Type B pancreatic cell (in vitro differentiated cells): ENCODE data around the gene ZRSR2. TPM values are rescaled to one million over a fixed set of nuclear protein-coding genes. Genes with fewer than 3 reads are reported as not detected.

Experiments
- DNase-seq: peaks from one replicate; pipeline ENCODE4 v3.0.0; 2021; ENCODE audit warnings: mixed read lengths; ENCODE audit not compliant: unreplicated experiment; ENCODE audit errors: extremely low spot score
- H3K27ac Mint-ChIP-seq: 2 replicates; pipeline ENCODE4 v1.8.0; 2021; ENCODE audit warnings: mild to moderate bottlenecking, mixed read lengths
- H3K27me3 Mint-ChIP-seq: 2 replicates; pipeline ENCODE4 v1.8.0; 2021; ENCODE audit warnings: mixed read lengths
- H3K36me3 Mint-ChIP-seq: 2 replicates; pipeline ENCODE4 v1.8.0; 2021; ENCODE audit warnings: mixed read lengths
- H3K4me1 Mint-ChIP-seq: one replicate; pipeline ENCODE4 v1.8.0; 2021; ENCODE audit warnings: mixed read lengths; ENCODE audit not compliant: unreplicated experiment
- H3K4me3 Mint-ChIP-seq: 2 replicates; pipeline ENCODE4 v1.8.0; 2021; ENCODE audit warnings: mild to moderate bottlenecking, mixed read lengths
- H3K9me3 Mint-ChIP-seq: 2 replicates; pipeline ENCODE4 v1.8.0; 2021; ENCODE audit warnings: mixed read lengths
- total RNA-seq: library from RNA; stranded (reverse); gene quantifications from 2 replicates; pipeline ENCODE4 v1.2.1, GENCODE V29; 2021; ENCODE audit warnings: low replicate concordance
- TF ChIP-seq, protein P1 (sequence below): fragments of 200-600 bp; sonication (generic); conservative IDR thresholded peaks from 2 replicates; pipeline ENCODE4 v1.5.0; 2021; ENCODE audit warnings: antibody characterized with exemption, mild to moderate bottlenecking

The ZRSR2 gene
- total RNA-seq, 1 donor from 2014 or later: 15.5 TPM

DNA sequence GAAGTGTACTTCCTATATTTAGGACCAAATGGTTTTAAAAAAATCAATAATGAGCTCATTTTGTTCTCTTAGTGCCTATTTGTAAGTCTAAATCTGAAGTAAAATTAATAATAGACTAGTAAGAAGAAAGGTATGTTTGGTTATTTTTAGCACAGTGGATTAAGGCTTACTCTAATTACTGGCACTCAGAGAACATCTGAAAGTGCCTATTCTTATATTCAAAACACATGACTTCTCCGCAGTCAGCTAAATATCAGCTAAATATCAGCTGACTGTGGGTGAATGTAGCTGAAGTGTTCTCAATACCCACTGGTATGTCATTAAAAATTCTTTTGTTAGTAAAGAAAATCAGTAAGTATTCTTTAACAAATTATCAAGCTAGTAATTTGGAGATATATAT lies 58.3 kb downstream of the ZRSR2 start:
- TF ChIP-seq, protein P1, sequence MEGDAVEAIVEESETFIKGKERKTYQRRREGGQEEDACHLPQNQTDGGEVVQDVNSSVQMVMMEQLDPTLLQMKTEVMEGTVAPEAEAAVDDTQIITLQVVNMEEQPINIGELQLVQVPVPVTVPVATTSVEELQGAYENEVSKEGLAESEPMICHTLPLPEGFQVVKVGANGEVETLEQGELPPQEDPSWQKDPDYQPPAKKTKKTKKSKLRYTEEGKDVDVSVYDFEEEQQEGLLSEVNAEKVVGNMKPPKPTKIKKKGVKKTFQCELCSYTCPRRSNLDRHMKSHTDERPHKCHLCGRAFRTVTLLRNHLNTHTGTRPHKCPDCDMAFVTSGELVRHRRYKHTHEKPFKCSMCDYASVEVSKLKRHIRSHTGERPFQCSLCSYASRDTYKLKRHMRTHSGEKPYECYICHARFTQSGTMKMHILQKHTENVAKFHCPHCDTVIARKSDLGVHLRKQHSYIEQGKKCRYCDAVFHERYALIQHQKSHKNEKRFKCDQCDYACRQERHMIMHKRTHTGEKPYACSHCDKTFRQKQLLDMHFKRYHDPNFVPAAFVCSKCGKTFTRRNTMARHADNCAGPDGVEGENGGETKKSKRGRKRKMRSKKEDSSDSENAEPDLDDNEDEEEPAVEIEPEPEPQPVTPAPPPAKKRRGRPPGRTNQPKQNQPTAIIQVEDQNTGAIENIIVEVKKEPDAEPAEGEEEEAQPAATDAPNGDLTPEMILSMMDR: no peak
- no peaks in the 10 kb centered on the region for H3K27me3 Mint-ChIP-seq
- no peak overlapping the region for H3K27ac Mint-ChIP-seq
- no peak for DNase-seq
- no peak overlapping the region for H3K4me3 Mint-ChIP-seq
- H3K9me3 Mint-ChIP-seq: no peaks in the 10 kb centered on the region
- H3K36me3 Mint-ChIP-seq: peaks cover 28% of the 10 kb centered on the region
- H3K4me1 Mint-ChIP-seq: peaks cover 17% of the 10 kb centered on the region

DNA sequence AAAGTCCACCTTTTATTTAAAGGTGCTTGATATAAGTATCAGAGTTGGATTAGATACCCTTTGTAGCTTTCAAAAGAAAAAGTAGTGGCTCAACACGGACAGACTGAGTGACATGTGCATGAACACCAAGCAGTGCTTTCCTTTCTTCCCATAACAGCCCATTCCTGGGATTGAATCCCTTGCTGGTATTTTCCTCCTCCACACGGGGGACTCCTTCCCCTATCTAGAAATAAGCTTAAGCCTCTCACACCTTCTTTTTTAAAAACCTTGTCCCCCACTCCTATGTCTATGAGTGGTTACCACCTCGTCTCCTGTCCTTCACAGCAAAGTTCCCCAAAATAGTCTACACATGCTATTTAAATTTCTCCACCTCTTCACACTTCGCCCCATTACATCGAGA lies 59.3 kb downstream of the ZRSR2 start:
- no peaks in the 10 kb centered on the region for H3K9me3 Mint-ChIP-seq
- no peak overlapping the region for H3K4me3 Mint-ChIP-seq
- no peak for DNase-seq
- peaks cover 17% of the 10 kb centered on the region for H3K4me1 Mint-ChIP-seq
- TF ChIP-seq, protein P1: peak; percentile 63
- H3K27ac Mint-ChIP-seq: peak overlapping the region; percentile 2
- no peaks in the 10 kb centered on the region for H3K27me3 Mint-ChIP-seq
- H3K36me3 Mint-ChIP-seq: peaks cover 19% of the 10 kb centered on the region

DNA sequence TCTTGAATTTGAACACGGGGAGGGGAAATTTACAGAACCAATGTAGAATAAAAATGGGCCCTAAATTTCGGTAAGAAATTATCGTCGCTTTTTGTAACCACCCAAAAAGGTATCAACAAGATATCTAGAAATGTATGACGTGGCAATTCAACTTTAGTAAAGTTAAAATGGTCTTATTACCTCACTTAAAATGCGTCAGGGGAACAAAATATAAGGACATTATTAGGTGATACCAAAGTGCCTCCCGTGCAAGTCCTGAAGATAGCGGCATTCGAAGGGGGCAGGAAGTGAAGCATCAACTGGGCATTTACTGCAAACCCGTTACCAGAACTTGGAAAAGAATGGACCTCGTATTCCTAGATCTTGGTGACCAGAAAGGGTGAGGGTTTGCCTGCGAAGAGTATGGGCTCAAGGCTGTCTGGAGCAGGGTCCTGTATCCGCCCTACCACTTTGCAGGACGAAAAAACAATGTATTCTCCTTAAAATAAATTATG lies 63.3 kb downstream of the ZRSR2 start:
- Mint-ChIP-seq H3K4me1 (peaks cover 29% of the 10 kb centered on the region), H3K27ac (peak overlapping the region; percentile 51), H3K4me3 (peak overlapping the region; percentile 84), H3K9me3 (no peaks in the 10 kb centered on the region), H3K27me3 (peaks cover 7% of the 10 kb centered on the region), H3K36me3 (peaks cover 8% of the 10 kb centered on the region)
- no peak for DNase-seq
- TF ChIP-seq, protein P1: no peak

DNA sequence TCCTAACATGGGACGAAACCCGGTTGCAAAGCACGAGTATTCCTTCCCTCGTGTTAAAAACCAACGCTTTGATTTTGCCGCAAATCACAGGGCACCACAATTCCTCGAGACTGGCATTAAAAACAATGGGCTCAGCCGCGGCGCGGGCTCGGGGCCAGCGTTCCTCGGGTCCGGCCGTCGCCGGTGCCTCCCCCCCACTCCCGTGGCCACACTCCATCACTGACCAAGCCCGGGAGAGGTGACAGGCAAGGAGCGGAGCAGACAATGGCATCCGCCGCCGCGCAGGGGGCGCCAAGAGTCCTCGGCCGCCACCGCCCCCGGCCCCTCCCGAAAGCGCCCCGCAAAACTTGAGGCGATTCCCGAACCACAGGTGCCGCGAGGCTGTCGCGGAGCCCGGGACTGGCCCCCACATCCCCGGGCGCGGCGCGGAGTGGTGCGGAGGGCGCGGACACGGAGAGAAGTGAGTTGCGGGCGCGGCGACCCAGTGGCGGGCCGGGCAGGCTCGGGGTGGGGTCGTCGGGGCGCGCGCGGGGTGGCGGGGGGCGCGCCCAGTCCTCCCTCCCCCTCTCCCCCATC lies 63.9 kb downstream of the ZRSR2 start:
- DNase-seq: peak; percentile 80
- Mint-ChIP-seq H3K4me3 (peak overlapping the region; percentile 84), H3K36me3 (peaks cover 8% of the 10 kb centered on the region), H3K4me1 (peaks cover 29% of the 10 kb centered on the region), H3K27me3 (peaks cover 8% of the 10 kb centered on the region), H3K9me3 (no peaks in the 10 kb centered on the region), H3K27ac (peak overlapping the region; percentile 51)
- TF ChIP-seq, protein P1: peak; percentile 51

DNA sequence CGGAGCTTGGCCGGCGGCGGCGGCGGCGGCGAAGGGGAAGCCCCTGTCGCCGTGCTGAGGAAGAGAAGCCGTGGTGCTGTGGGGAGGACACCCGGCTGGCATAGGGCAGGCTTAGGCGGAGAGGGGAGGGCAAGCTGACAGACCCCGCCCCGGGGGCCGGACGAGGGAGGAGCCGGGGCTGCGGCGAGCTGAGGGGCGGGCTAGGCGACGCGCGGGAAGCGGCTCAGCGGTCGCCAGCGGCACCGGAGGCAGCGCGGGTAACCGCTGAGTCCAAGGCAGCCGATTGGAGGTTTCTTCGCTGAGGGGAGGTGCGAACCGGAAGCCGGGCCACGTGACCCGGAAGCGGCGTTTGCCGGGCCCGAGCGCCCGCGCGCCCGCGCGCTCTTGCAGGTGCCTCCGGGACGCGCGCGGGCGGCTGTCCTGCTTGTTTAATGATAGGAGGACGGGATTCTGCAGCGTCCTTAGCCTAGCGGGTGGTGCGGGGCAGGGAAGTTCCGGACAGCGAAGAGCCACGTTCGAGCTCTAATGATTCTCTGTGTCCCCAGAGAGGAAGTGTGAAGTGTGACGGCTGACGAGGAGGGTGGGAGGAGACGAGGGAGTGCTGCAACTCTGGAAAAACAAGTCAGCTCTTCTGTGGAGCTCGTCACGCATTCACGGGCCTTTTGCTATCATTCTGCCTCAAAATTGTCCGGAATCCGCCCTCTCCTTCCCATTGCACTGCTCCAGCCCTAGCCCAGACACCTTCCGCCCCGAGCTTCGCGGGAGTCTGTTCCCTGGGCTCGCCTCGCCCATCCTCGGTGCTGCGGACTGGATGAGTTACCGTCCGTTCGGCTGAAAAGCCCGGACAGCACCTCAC lies 64.7 kb downstream of the ZRSR2 start, which contains the start of gene AP1S2:
AP1S2 (minus strand) TSS at position 102 of the 856 bp plus-strand sequence. CDS start 2,289 bp downstream, outside the sequence.
- H3K4me1 Mint-ChIP-seq: peaks cover 29% of the 10 kb centered on the region
- TF ChIP-seq, protein P1: no peak
- peak within 1 kb of the TSS; percentile 99 for H3K27ac Mint-ChIP-seq
- H3K4me3 Mint-ChIP-seq: peak within 1 kb of the TSS; percentile 98
- H3K36me3 Mint-ChIP-seq: peaks cover 4% of the 10 kb centered on the region
- no peaks in the 10 kb centered on the region for H3K9me3 Mint-ChIP-seq
- peak; percentile 98 for DNase-seq
- H3K27me3 Mint-ChIP-seq: peaks cover 8% of the 10 kb centered on the region
